Endodermal cell (in vitro differentiated cells): Measurements from ENCODE around the gene RNF17. TPM values are rescaled to one million over a fixed set of nuclear protein-coding genes. Genes with fewer than 3 reads are reported as not detected.

ENCODE experiments used
- DNase-seq: peaks from one replicate; pipeline ENCODE4 v3.0.0-alpha.2; 2017
- H3K27ac ChIP-seq: 2 replicates; pipeline ENCODE4 v1.5.1; 2013; ENCODE audit warnings: mild to moderate bottlenecking, low read depth, low read length, moderate library complexity
- H3K27me3 ChIP-seq: 2 replicates; pipeline ENCODE4 v1.6.1; 2013; ENCODE audit warnings: mild to moderate bottlenecking, low read length, moderate library complexity; ENCODE audit not compliant: insufficient read depth, control insufficient read depth, poor library complexity, severe bottlenecking
- H3K36me3 ChIP-seq: 2 replicates; pipeline ENCODE4 v1.7.0; 2013; ENCODE audit warnings: mild to moderate bottlenecking, low read length, moderate library complexity; ENCODE audit not compliant: control insufficient read depth, insufficient read depth
- H3K4me1 ChIP-seq: one replicate; pipeline ENCODE4 v1.7.0; 2013; ENCODE audit warnings: low read length; ENCODE audit not compliant: control insufficient read depth, insufficient read depth
- H3K4me3 ChIP-seq: 2 replicates; pipeline ENCODE4 v1.5.1; 2013; ENCODE audit warnings: mild to moderate bottlenecking, low read length, moderate library complexity
- H3K9ac ChIP-seq: 2 replicates; pipeline ENCODE4 v1.6.1; 2013; ENCODE audit warnings: mild to moderate bottlenecking, low read length, moderate library complexity; ENCODE audit not compliant: poor library complexity, severe bottlenecking; ENCODE audit errors: extremely low read depth
- H3K9me3 ChIP-seq: 2 replicates; pipeline ENCODE4 v1.6.1; 2013; ENCODE audit warnings: mild to moderate bottlenecking, low read length, moderate library complexity; ENCODE audit not compliant: control insufficient read depth
- H3K27ac Mint-ChIP-seq: 2 replicates; pipeline ENCODE4 v1.8.0; 2020; ENCODE audit warnings: mixed read lengths
- H3K27me3 Mint-ChIP-seq: 2 replicates; pipeline ENCODE4 v1.8.0; 2021; ENCODE audit warnings: mild to moderate bottlenecking, mixed read lengths; ENCODE audit not compliant: insufficient read depth
- H3K36me3 Mint-ChIP-seq: 2 replicates; pipeline ENCODE4 v1.8.0; 2020; ENCODE audit warnings: low read depth, mixed read lengths
- H3K4me1 Mint-ChIP-seq: 2 replicates; pipeline ENCODE4 v1.8.0; 2020; ENCODE audit warnings: mixed read lengths
- H3K4me3 Mint-ChIP-seq: 2 replicates; pipeline ENCODE4 v1.8.0; 2020; ENCODE audit warnings: mild to moderate bottlenecking, moderate library complexity, mixed read lengths
- H3K9me3 Mint-ChIP-seq: 2 replicates; pipeline ENCODE4 v1.8.0; 2020; ENCODE audit warnings: mild to moderate bottlenecking, mixed read lengths
- CTCF ChIP-seq: fragments of 200-600 bp; sonication (generic); conservative IDR thresholded peaks from 2 replicates; pipeline ENCODE4 v1.5.0; 2021; ENCODE audit warnings: antibody characterized with exemption, mild to moderate bottlenecking
- WGBS, 2 experiments: methylation state at CpG; one replicate each; pipeline versions ENCODE4 v1.1.5 to v1.1.7; 2013; ENCODE audit warnings: missing lambda C conversion rate in 2 of 2, mixed read lengths in 1 of 2; ENCODE audit not compliant: insufficient coverage in 1 of 2, insufficient read length in 1 of 2; 5-methylcytosine and 5-hydroxymethylcytosine counted together
- total RNA-seq, 2 donors: library from RNA; stranded (reverse); fragmentation: NEBNext Ultra II Directional in 1 of 2; extraction: Animal tissue kit (Norgen Biotek cat#: 25700) in 1 of 2; gene quantifications; 2 replicates in 1 of 2; 3 replicates in 1 of 2; pipeline ENCODE4 v1.2.1, GENCODE V29; 2021

The RNF17 gene
- total RNA-seq, 2 donors from 2014 or later: not detected

DNA sequence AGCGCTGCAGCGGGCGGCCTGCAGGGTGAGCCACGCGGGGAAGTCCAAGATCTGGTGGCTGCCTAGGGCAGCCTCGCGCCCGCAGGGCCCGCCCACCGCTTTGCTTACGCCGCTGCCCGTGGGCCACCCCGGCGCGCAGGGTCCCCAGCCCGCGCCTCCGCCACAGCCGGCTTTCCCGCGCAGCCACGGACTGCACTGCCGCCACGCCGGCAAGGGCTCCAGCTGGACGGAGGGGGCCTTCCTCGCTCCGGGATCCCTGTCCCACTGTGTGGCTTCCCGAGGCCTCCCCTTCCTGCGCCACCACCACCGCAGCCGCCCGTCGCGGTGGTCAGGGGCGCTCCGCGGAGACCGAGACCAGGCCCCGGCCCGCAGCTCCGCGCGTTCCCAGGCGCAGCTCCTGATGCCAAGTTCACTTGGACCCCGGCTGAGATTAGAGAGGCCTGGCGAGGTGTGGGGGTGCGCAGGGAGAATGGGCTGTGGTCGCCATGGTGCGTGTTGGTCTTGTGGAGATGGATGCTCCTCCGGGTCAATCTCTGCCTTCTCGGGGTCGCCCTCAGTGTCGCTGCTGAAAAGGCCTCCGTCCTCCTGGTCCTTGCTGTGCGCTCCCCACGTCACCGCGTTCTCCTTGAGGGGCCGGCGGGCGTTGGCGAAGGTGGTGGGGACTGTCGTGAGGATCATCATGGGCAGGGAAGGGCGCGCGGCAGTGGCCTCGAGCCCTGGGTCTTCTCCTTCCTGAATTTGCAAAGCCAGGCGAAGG lies 17.9 kb upstream of the RNF17 start:
- TF ChIP-seq CTCF: peak; percentile 31
- DNase-seq: peak; percentile 64
- Mint-ChIP-seq H3K27ac (no peak overlapping the region), H3K4me3 (peak overlapping the region; percentile 55), H3K4me1 (peaks cover 10% of the 10 kb centered on the region), H3K36me3 (no peaks in the 10 kb centered on the region), H3K27me3 (peaks cover 89% of the 10 kb centered on the region), H3K9me3 (peaks cover 3% of the 10 kb centered on the region)
- H3K4me3 ChIP-seq: no peak overlapping the region
- no peaks in the 10 kb centered on the region for H3K36me3 ChIP-seq
- H3K27ac ChIP-seq: no peak overlapping the region
- peaks cover 81% of the 10 kb centered on the region for H3K27me3 ChIP-seq
- WGBS, 2 experiments: 30 to 43% methylated on average over 20 to 70 of the region's 70 CpGs
- no peak overlapping the region for H3K9ac ChIP-seq
- peaks cover 3% of the 10 kb centered on the region for H3K4me1 ChIP-seq
- H3K9me3 ChIP-seq: no peaks in the 10 kb centered on the region

GRCh38 chr13:24746618-24747247 lies 17.2 kb upstream of the RNF17 start:
- Mint-ChIP-seq H3K4me3 (peak overlapping the region; percentile 55), H3K27me3 (peaks cover 94% of the 10 kb centered on the region), H3K36me3 (no peaks in the 10 kb centered on the region), H3K27ac (no peak overlapping the region), H3K9me3 (peaks cover 3% of the 10 kb centered on the region), H3K4me1 (peaks cover 10% of the 10 kb centered on the region)
- no peaks in the 10 kb centered on the region for H3K36me3 ChIP-seq
- H3K9me3 ChIP-seq: no peaks in the 10 kb centered on the region
- H3K4me1 ChIP-seq: peaks cover 3% of the 10 kb centered on the region
- WGBS, 2 experiments: 1 to 2% methylated on average over 18 to 56 of the region's 56 CpGs
- peak overlapping the region; percentile 79 for H3K4me3 ChIP-seq
- no peak overlapping the region for H3K27ac ChIP-seq
- TF ChIP-seq CTCF: peak; percentile 75
- peak; percentile 89 for DNase-seq
- no peak overlapping the region for H3K9ac ChIP-seq
- H3K27me3 ChIP-seq: peaks cover 81% of the 10 kb centered on the region

GRCh38 chr13:24747248-24748060 lies 16.5 kb upstream of the RNF17 start:
- H3K27ac Mint-ChIP-seq: no peak overlapping the region
- peak; percentile 78 for DNase-seq
- Histone ChIP-seq H3K4me1 (no peaks in the 10 kb centered on the region), H3K9me3 (no peaks in the 10 kb centered on the region), H3K4me3 (peak overlapping the region; percentile 79), H3K27ac (no peak overlapping the region), H3K36me3 (no peaks in the 10 kb centered on the region), H3K9ac (no peak overlapping the region), H3K27me3 (peaks cover 81% of the 10 kb centered on the region)
- peaks cover 10% of the 10 kb centered on the region for H3K4me1 Mint-ChIP-seq
- H3K9me3 Mint-ChIP-seq: peaks cover 3% of the 10 kb centered on the region
- TF ChIP-seq CTCF: no peak
- 3% methylated on average over 38 to 61 of the region's 61 CpGs for WGBS, 2 experiments
- no peaks in the 10 kb centered on the region for H3K36me3 Mint-ChIP-seq
- H3K4me3 Mint-ChIP-seq: peak overlapping the region; percentile 55
- peaks cover 97% of the 10 kb centered on the region for H3K27me3 Mint-ChIP-seq
